Lower lobe of right lung (tissue), 2 donors: ENCODE results near the gene EPDR1. TPM values are rescaled to one million over a fixed set of nuclear protein-coding genes. Genes with fewer than 3 reads are reported as not detected.
"Not testable (repeated sequence)": the region's sequence is repeated elsewhere in the genome, so short reads cannot be mapped to it uniquely, and the experiment has no call there.

Source experiments
- ATAC-seq, 2 donors: fragments of 200-7000 bp; cut with Tn5 transposase; one replicate each; pipeline ENCODE4 v1.9.1; 2020 to 2022; ENCODE audit warnings: mild to moderate bottlenecking in 2 of 2, moderate library complexity in 2 of 2
- DNase-seq: peaks from one replicate; pipeline ENCODE4 v3.0.0-alpha.2; 2020
- H3K27ac ChIP-seq: fragments of 200-600 bp; one replicate; pipeline ENCODE4 v1.8.0; 2022
- H3K27me3 ChIP-seq: fragments of 200-600 bp; one replicate; pipeline ENCODE4 v1.8.0; 2022; ENCODE audit warnings: low read depth
- H3K36me3 ChIP-seq: fragments of 200-600 bp; one replicate; pipeline ENCODE4 v1.8.0; 2022; ENCODE audit warnings: mild to moderate bottlenecking
- H3K4me1 ChIP-seq: fragments of 200-600 bp; one replicate; pipeline ENCODE4 v1.8.0; 2022
- H3K4me3 ChIP-seq: fragments of 200-600 bp; one replicate; pipeline ENCODE4 v1.8.0; 2022; ENCODE audit warnings: mild to moderate bottlenecking
- H3K9me3 ChIP-seq: fragments of 200-600 bp; one replicate; pipeline ENCODE4 v1.8.0; 2022
- CTCF ChIP-seq: fragments of 200-600 bp; IDR thresholded peaks from one replicate; pipeline ENCODE4 v1.8.0; 2022; ENCODE audit warnings: antibody characterized with exemption, mild to moderate bottlenecking
- intact Hi-C: fragments of 100-400 bp; cut with DNase I; formaldehyde crosslinking; loops from one replicate; pipeline ENCODE4 v1.11.0; 2022
- total RNA-seq: library from RNA; stranded (reverse); fragmentation: NEBNext Ultra II Directional; extraction: Animal tissue kit (Norgen Biotek cat#: 25700); gene quantifications from one replicate; pipeline ENCODE4 v1.2.1, GENCODE V29; 2021
- donor health status: DM: no; HTN: yes; CAD: no; lungs with severe emphysema.

Gene EPDR1
- total RNA-seq, 1 donor from 2014 or later, result 66.0 TPM

GRCh38 chr7:37944737-37945054, 24.3 kb downstream of the EPDR1 start:
- H3K4me1 ChIP-seq, result no peaks in the 10 kb centered on the region
- no peaks in the 10 kb centered on the region for H3K9me3 ChIP-seq
- no peak for ATAC-seq
- TF ChIP-seq CTCF, result no peak
- DNase-seq, result no peak
- H3K27ac ChIP-seq, result no peak overlapping the region
- no peaks in the 10 kb centered on the region for H3K27me3 ChIP-seq
- H3K36me3 ChIP-seq, result no peaks in the 10 kb centered on the region
- H3K4me3 ChIP-seq, result no peak overlapping the region
- intact Hi-C loops, result no loop called here

- no peak overlapping the region for H3K27ac ChIP-seq
- TF ChIP-seq CTCF, result no peak
Measured at GRCh38 chr7:37945336-37945735, 24.9 kb downstream of the EPDR1 start.

GRCh38 chr7:37947138-37947940, 26.9 kb downstream of the EPDR1 start:
- Histone ChIP-seq H3K36me3 (peaks cover 18% of the 10 kb centered on the region), H3K4me1 (no peaks in the 10 kb centered on the region), H3K4me3 (no peak overlapping the region), H3K9me3 (no peaks in the 10 kb centered on the region), H3K27me3 (no peaks in the 10 kb centered on the region), H3K27ac (no peak overlapping the region)
- intact Hi-C loops, result no loop called here
- TF ChIP-seq CTCF, result no peak
- ATAC-seq (no peak), DNase-seq (no peak)

More at GRCh38 chr7:37945336-37945735, 24.9 kb downstream of the EPDR1 start:
- Histone ChIP-seq H3K4me1 (no peaks in the 10 kb centered on the region), H3K27me3 (no peaks in the 10 kb centered on the region), H3K36me3 (peaks cover 4% of the 10 kb centered on the region), H3K4me3 (no peak overlapping the region), H3K9me3 (no peaks in the 10 kb centered on the region)
- intact Hi-C loops, result no loop called here
- no peak for ATAC-seq
- DNase-seq, result no peak

GRCh38 chr7:37947941-37948210, 27.4 kb downstream of the EPDR1 start:
- no peak for TF ChIP-seq CTCF
- ATAC-seq (no peak), DNase-seq (no peak)
- Histone ChIP-seq H3K27ac (no peak overlapping the region), H3K4me3 (no peak overlapping the region), H3K9me3 (no peaks in the 10 kb centered on the region), H3K27me3 (no peaks in the 10 kb centered on the region), H3K36me3 (peaks cover 21% of the 10 kb centered on the region), H3K4me1 (no peaks in the 10 kb centered on the region)
- intact Hi-C loops, result no loop called here

- TF ChIP-seq CTCF, result no peak
- no peak for DNase-seq
- peaks cover 21% of the 10 kb centered on the region for H3K36me3 ChIP-seq
- H3K9me3 ChIP-seq, result no peaks in the 10 kb centered on the region
- no peaks in the 10 kb centered on the region for H3K27me3 ChIP-seq
- no peak overlapping the region for H3K4me3 ChIP-seq
- no peak for ATAC-seq
- H3K27ac ChIP-seq, result no peak overlapping the region
- H3K4me1 ChIP-seq, result no peaks in the 10 kb centered on the region
- intact Hi-C loops, result no loop called here
Measured at GRCh38 chr7:37952240-37952639, 31.8 kb downstream of the EPDR1 start.

- DNase-seq, intact Hi-C loops, H3K9me3 ChIP-seq, H3K27ac ChIP-seq, H3K27me3 ChIP-seq, ATAC-seq, H3K4me3 ChIP-seq, H3K4me1 ChIP-seq: not testable (repeated sequence)
- peaks cover 21% of the 10 kb centered on the region for H3K36me3 ChIP-seq
Measured at GRCh38 chr7:37954217-37954616, 33.8 kb downstream of the EPDR1 start.
